ENCODE measurements around the gene NR3C1.

DNA sequence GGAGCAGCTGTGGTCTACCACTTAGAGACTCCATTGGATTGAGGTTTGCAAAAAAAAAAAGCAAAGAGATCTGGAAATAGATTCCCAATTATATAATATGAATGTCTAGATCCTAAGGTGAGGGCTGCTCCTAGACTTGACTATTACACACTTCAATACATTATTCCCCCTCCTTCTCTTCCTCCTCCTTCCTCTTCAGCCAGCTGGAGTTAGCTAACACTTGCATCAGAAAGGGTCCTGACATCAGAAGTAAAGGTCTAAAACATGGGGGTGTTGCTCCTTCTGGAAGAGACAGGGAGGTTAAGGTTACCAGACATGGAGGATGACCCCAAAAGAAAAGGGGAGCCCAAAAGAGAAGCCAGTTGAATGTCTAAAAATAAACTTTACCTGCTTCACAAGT lies 12.9 kb upstream of the NR3C1 start:
- TF ChIP-seq MXI1 (IDR thresholded peaks at IDR 0.05; ENCODE audit: borderline replicate concordance, low read depth, low read length) (no peak), BHLHE40 (IDR thresholded peaks at IDR 0.05; ENCODE audit: low read depth, low read length) (no peak)
